ENCODE results near the gene RLN3. TPM values are rescaled to one million over a fixed set of nuclear protein-coding genes. Genes with fewer than 3 reads are reported as not detected.
"Not testable (repeated sequence)": the region's sequence is repeated elsewhere in the genome, so short reads cannot be mapped to it uniquely, and the experiment has no call there.

The RLN3 gene
- total RNA-seq, 1 experiment from 2014 or later = not detected

DNA sequence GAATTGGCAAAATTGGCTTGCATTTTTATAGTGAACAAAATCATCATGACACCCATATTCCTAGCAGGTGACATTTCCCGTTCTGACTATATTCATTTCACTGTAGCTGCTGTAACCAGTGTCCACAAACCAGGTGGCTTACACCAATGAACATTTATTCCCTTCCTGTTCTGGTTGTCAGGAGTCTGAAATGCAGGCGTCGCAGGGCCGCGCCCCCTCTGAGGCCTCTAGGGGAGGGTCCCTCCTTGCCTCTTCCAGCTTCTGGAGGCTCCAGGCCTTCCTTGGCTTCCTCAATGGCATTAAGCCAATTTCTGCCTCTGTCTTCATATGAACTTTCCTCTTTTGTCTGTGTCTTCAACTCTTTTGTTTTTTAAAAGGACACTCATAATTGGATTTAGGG is 6.5 kb upstream of the RLN3 start:
- no peak for DNase-seq (ENCODE audit: low read depth)

DNA sequence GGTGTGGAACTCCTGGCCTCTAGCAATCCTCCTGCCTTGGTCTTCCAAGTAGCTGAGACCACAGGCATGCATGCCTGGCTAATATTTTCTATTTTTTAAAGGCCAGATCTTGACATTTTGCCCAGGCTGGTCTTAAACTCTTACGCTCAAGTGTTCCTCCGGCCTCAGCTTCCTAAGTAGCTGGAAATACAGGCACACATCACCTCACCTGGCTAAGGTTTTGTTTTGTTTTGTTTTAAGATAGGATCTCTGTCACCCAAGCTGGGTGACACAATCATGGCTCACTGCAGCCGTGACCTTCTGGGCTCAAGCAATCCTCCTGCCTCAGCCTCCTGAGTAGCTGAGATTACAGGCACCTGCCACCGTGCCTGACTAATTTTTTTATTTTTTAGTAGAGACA is 5.5 kb upstream of the RLN3 start:
- DNase-seq (ENCODE audit: low read depth) = peak; percentile 80

DNA sequence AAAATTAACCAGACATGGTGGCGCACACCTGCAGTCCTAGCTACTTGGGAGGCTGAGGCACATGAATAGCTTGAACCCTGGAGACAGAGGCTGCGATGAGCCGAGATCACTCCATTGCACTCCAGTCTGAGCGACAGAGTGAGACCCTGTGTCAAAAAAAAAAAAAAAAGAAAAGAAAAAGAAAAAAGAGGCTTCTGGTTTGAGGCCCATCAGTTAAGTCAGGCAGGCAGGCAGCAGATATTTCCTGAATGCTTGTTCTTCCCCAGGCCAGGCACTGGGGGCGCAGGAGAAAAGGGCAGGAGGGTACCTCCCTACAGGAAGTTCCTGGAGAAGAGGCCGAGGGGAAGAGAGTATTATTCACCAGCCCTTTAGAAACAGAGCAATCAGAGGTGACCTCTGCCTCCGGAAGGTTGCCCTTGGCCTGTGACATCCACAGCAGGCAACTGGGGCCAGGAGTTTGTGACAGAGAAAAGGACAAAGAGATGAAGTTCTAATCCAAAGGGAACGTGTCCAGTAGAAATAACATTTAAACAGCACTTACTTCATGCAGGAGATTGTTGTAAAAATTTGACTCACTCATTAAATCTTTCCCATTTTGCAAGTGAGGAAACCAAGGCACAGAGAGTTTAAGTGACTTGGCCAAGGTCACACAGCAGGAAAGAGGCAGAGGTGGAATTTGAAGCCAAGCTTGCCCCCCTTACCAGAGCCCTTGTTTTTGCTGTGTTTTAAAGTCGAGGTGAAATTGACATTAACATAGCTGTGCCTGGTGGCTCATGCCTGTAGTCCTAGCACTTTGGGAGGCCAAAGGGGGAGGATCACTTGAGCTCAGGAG is 4.3 kb upstream of the RLN3 start:
- peak; percentile 69 for DNase-seq (ENCODE audit: low read depth)

DNA sequence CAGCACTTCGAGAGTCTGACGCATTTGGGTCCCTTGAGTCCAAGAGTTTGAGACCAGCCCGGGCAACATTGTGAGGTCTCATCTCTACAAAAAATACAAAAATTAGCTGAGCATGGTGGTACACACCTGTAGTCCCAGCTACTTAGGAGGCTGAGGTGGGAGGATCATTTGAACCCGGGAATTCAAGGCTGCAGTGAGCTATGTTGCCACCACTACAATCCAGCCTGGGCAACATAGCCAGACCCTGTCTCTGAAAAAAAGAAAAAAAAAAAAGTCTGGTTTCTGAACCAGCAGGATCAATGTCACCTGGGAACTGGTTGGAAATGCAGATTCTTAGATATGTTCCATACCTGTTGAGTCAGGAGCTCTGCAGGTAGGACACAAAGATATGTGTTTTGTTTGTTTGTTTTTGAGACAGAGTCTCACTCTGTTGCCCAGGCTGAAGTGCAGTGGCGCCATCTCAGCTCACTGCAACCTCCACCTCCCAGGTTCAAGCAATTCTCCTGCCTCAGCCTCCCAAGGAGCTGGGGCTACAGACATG is 1.2 kb upstream of the RLN3 start:
- DNase-seq (ENCODE audit: low read depth) = not testable (repeated sequence)

DNA sequence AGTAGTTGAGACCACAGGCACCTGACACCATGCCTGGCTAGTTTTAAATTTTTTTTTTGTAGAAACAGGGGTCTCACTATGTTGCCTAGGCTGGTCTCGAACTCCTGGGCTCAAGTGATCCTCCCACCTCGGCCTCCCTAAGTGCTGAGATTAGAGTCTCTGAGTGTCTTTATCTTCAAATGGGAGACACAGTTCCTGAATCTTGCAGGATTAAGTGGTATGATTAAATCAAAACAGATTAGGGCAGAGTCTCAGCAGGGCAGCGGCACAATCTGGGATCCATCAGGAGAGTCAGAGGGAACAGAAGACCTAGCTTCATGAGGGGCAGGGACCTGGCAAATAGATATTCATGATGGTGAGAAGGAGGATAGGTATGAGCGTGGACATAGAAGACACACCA is 953 bp downstream of the RLN3 start:
- no peak for DNase-seq (ENCODE audit: low read depth)

DNA sequence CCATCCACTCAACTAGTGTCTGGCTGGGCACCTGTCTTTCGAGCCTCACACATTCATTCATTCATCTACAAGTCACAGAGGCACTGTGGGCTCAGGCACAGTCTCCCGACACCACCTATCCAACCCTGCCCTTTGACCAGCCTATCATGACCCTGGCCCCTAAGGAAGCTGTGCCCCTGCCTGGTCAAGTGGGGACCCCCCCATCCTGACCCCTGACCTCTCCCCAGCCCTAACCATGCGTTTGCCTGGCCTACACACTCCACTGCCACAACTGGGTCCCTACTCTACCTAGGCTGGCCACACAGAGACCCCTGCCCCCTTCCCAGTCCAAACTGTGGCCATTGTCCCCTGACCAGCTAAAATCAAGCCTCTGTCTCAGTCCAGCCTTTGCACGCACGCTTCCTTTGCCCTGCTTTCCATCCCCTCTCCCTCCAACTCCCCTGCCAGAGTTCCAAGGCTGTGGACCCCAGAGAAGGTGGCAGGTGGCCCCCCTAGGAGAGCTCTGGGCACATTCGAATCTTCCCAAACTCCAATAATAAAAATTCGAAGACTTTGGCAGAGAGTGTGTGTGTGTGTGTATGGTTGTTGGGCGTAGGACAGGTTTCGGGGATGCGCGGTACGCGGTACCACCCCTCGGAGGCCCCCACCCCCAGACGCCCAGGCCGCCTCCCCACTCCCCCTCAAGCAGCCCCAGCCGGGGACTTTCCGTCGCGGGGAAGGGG is 3.2 kb downstream of the RLN3 start:
- no peak for DNase-seq (ENCODE audit: low read depth)

DNA sequence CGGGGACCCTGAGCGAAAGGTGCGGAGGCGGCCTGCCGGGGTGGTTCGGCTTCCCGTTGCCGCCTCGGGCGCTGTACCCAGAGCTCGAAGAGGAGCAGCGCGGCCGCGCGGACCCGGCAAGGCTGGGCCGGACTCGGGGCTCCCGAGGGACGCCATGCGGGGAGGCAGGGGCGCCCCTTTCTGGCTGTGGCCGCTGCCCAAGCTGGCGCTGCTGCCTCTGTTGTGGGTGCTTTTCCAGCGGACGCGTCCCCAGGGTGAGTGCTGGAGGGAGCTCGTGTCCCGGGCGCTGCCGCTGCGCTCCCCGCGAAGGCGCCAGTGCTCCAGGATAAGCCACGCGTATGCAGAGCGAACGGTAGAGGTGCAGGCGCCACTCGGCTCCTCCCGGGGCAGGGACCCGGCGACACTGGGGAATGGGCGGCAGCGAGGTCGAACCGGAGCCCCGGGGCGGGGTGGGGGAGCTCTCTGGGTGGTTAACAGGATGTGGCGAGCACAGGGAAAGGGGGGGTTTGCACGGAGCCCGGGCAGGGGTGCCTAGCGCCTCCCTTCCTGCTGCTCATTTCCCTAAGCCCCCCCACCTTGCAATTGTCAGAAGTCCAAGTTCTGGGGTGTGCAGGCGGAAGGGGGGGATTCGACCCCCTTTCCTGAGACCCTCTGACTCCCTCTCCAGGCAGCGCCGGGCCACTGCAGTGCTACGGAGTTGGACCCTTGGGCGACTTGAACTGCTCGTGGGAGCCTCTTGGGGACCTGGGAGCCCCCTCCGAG is 4.0 kb downstream of the RLN3 start, which contains the start of gene IL27RA:
Gene IL27RA, plus strand, starts transcription at position 44 of the 762 bp plus-strand sequence. Its CDS starts 111 bp downstream, at position 155.
- DNase-seq (ENCODE audit: low read depth) = peak; percentile 51

DNA sequence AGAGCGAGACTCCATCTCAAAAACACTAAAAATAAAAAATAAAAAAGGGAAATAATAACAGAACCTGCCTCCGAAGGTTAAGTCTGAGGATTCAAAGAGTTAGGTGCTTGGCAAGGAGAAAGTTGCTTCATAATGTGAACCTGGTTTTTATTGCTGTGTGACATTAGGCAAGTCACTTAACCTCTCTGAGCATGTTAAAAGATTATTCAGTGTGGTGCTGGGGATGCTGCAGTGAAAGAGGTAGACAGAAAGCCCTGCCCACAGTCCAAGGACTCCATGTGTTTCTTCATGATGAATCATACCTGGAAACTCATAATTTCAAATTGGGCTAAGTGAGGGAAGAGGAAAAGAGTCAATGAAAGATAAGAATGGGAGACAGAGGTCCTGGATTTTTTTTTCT is 6.0 kb downstream of the RLN3 start:
- DNase-seq (ENCODE audit: low read depth) = no peak

DNA sequence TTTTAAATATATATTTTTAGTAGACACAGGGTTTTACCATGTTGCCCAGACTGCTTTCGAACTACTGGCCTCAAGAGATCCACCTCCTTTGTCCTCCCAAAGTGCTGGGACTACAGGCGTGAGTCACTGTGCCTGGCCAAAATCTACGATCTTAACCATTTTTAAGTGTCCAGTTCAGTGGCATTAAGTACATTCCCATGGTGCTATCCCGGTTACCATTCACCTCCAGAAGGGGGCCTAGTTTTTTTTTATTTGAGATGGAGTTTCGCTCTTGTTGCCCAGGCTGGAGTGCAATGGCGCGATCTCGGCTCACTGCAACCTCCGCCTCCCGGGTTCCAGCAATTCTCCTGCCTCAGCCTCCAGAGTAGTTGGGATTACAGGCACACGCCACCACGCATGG is 7.2 kb downstream of the RLN3 start:
- peak; percentile 33 for DNase-seq (ENCODE audit: low read depth)

DNA sequence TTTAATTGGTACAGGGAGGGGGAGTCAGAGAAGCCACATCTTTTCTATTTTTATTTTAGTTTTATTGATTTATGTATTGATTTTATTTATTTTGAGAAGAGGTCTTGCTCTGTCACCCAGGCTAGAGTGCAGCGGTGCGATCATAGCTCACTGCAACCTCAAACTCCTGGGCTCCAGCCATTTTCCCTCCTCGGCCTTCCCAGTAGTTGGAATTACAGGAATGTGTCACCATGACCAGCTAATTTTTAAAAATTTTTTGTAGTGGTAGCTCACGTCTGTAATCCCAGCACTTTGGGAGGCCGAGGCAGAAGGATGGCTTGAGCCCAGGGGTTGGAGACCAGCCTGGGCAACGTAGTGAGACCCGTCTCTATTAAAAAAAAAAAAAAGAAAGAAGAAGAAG is 7.8 kb downstream of the RLN3 start:
- DNase-seq (ENCODE audit: low read depth) = peak; percentile 56

DNA sequence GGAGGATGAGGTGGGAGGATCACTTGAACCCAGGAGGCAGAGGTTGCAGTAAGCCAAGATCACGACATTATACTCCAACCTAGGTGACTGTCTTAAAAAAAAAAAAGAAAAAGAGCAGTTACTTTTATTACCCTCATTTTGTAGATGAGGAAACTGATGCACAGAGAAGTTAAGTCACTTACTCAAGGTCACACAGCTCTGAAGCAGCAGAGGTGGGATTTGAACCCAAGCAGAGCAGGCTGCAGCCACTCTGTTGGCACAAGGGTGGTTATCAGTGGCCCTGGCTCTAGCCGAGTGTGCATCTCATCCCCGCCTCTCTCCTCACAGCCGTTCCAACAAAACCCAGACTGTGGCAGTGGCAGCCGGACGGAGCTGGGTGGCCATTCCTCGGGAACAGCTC is 11.2 kb downstream of the RLN3 start:
- DNase-seq (ENCODE audit: low read depth) = no peak

DNA sequence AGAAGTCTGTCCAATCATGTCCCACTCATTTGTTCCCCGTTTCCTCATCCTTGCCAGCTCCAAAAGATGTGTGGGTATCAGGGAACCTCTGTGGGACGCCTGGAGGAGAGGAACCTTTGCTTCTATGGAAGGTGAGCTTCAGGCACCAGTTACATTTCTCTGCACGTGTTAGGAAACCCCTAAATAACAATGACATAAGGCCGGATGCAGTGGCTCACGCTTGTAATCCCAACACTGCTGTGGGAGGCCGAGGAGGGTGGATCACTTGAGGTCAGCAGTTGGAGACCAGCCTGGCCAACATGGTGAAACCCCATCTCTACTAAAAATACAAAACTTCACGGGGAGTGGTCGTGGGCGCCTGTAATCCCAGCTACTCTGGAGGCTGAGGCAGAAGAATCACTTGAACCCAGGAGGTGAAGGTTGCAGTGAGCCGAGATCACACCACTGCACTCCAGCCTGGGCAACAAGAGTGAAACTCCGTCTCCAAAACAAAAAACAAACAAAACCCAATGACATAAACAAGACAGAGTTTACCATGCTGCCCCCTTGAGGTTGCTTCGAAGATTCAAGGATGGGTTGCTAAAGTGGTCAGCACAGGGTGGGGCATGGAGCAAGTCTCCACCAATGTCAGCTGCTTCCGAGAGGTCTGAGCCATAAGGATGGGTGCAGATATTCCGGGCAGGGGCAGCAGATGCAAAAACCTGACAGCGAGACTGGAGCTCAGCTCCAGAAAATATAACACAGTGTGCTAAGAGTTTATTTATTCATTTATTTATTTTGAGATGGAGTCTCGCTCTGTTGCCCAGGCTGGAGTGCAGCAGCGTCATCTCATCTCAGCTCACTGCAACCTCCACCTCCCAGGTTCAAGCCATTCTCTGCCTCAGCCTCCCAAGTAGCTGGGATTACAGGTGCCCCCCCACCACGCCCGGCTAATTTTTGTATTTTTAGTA is 15.0 kb downstream of the RLN3 start:
- peak; percentile 81 for DNase-seq (ENCODE audit: low read depth)

DNA sequence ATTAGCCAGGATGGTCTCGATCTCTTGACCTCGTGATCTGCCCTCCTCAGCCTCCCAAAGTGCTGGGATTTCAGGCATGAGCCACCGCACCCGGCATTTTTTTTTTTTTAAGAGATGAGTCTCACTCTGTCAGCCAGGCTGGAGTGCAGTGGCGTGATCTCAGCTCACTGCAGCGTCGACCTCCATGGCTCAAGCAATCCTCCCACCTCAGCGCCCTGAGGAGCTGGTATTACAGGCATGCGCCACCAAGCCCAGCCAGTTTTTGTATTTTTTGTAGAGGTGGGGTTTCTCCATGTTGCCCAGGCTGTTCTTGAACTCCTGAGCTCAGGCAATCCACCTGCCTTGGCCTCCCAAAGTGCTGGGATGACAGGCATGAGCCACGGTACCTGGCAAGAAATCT is 19.9 kb downstream of the RLN3 start:
- not testable (repeated sequence) for DNase-seq (ENCODE audit: low read depth)

DNA sequence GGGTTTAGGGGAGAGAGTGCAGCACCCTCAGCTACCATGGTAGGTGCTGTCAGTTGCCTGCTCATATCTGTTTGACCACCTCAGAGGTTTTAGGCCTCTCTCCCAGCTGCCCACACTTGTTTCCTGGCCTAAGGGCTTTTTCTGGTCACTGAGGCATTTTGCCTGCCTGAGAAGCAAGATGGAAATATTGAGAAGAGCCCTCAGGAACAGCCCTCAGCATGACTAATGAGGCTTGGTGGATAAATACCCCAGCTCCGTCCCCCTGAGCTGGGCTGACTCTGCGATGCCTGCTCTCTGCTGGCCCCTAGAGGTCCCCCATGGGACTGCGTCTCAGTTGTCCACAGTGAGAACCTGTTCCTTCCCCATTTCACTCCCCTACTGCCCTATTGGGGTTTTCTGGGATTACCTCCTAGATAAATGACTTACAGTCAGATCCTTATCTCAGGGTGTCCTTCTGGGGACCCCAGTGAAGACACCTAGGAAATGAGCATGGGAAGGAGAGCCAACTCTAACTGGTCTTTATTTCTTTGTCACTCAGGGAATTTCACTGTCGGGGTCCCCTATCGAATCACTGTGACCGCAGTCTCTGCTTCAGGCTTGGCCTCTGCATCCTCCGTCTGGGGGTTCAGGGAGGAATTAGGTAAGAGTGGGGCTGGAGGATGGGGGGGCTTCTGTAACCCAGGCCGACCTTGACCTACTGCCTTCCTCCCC is 20.6 kb downstream of the RLN3 start:
- DNase-seq (ENCODE audit: low read depth) = peak; percentile 86

DNA sequence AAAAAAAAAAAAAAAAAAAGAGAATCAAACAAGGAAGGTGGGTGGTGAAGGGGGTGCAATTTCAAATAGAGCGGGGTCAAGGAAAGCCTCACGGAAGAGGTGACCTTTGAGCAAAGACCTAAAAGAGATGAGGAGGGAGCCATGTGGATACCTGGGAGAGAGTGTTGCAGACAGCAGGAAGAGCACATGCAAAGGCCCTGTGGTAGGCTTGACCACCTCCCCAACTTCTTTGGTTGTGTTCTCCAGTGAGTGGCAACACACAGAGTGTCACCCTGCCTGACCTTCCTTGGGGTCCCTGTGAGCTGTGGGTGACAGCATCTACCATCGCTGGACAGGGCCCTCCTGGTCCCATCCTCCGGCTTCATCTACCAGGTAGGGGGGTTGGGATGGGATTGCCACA is 22.6 kb downstream of the RLN3 start:
- DNase-seq (ENCODE audit: low read depth) = no peak

DNA sequence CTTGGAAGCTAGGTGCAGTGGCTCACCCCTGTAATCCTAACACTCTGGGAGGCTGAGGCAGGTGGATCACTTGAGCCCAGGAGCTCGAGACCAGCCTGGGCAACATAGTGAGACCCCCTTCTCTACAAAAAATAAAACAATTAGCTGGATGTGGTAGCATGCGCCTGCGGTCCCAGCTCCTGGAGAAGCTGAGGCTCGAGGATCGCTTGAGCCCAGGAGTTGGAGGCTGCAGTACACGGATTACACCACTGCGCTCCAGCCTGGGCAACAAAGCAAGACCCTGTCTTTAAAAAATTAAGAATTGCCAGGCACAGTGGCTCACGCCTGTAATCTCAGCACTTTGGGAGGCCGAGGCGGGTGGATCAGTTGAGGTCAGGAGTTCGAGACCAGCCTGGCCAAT is 23.0 kb downstream of the RLN3 start:
- not testable (repeated sequence) for DNase-seq (ENCODE audit: low read depth)

DNA sequence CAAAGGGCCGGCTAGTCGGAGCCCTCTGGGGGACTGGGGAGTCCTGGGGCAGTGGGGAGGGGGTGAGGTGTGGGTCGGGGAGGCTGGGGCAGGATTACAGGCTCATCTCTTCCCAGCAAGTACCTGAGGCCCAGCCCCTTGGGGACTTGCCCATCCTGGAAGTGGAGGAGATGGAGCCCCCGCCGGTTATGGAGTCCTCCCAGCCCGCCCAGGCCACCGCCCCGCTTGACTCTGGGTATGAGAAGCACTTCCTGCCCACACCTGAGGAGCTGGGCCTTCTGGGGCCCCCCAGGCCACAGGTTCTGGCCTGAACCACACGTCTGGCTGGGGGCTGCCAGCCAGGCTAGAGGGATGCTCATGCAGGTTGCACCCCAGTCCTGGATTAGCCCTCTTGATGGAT is 24.0 kb downstream of the RLN3 start:
- no peak for DNase-seq (ENCODE audit: low read depth)

DNA sequence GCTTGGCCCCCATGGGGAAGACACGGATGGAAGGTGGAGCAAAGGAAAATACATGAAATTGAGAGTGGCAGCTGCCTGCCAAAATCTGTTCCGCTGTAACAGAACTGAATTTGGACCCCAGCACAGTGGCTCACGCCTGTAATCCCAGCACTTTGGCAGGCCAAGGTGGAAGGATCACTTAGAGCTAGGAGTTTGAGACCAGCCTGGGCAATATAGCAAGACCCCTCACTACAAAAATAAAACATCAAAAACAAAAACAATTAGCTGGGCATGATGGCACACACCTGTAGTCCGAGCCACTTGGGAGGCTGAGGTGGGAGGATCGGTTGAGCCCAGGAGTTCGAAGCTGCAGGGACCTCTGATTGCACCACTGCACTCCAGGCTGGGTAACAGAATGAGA is 24.5 kb downstream of the RLN3 start:
- DNase-seq (ENCODE audit: low read depth) = no peak

DNA sequence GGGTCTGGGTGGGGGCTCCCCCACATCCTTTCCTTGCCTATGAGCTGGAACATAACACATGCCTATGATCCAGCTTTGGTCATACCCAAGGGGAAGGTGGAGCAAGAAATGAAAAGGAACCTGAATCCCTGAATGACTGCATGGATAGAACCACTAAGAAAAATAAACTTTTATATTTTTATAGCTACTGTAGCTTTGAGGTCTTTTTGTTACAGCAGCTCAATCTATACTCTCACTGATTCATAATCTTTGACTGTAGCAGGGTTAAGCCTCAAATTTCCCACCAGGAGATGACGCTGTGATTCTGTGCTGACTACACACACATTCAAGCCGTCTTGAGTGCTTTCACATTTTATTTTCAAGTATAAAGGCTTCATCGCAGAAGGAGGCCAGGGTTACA is 25.1 kb downstream of the RLN3 start:
- DNase-seq (ENCODE audit: low read depth) = no peak

DNA sequence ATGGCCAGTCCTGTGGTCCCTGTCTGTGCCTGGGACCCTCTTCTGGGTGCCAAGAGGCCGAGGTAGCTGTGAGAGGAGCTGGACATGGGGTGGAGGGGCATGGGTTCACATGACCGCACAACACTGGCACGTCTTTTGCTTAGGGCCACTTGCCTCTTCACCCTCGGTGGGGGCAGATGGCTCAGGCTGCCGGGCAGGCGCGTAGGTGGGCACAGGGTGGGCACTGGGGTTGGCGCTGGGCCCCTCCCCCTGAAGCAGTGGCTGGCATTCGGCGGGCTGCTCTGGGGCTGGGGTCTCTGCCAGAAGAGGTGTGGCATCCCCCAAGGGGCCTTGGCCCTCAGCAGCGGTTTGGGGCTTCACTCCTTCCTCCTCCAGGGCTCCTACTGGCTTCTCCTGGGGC is 25.6 kb downstream of the RLN3 start:
- DNase-seq (ENCODE audit: low read depth) = no peak

All from M059J (cell line).